PC-9 (cell line): ENCODE data around the gene KCNQ5. TPM values are rescaled to one million over a fixed set of nuclear protein-coding genes. Genes with fewer than 3 reads are reported as not detected.

ENCODE experiments used
- BruUV-seq: library from RNA; stranded (reverse); fragments of 400-500 nt; replicated peaks from 2 replicates; lab custom pipeline; 2021; lab: Mats Ljungman, UMichigan
- CTCF ChIA-PET: fragments of 300-600 bp; sonication (Branson Sonifier 250); formaldehyde crosslinking; loops from one replicate; lab custom pipeline; 2022; ENCODE audit warnings: antibody characterized with exemption; lab: Charles Lee
- POLR2A ChIA-PET: fragments of 300-600 bp; sonication (Branson Sonifier 250); formaldehyde crosslinking; loops from one replicate; lab custom pipeline; 2022; ENCODE audit warnings: antibody characterized with exemption; ENCODE audit not compliant: unreplicated experiment; lab: Charles Lee
- DNase-seq, 2 experiments: peaks; one replicate each; pipeline versions ENCODE4 v3.0.0 to v3.0.0-alpha.2; 2015 to 2022; ENCODE audit warnings: mixed read lengths in 1 of 2
- H2AFZ ChIP-seq: fragments of 200-600 bp; sonication (generic); 2 replicates; pipeline ENCODE4 v1.8.1; 2017; ENCODE audit warnings: antibody characterized with exemption
- H3F3A ChIP-seq: fragments of 200-600 bp; sonication (generic); 2 replicates; pipeline ENCODE4 v1.8.1; 2017; ENCODE audit warnings: antibody characterized with exemption, mild to moderate bottlenecking, low read depth; ENCODE audit not compliant: insufficient read depth
- H3K27ac ChIP-seq: fragments of 200-600 bp; sonication (generic); 2 replicates; pipeline ENCODE4 v1.6.1; 2016; ENCODE audit warnings: mixed run types
- H3K27me3 ChIP-seq: fragments of 200-600 bp; sonication (generic); 2 replicates; pipeline ENCODE4 v1.6.1; 2016; ENCODE audit warnings: low read depth, mixed run types; ENCODE audit not compliant: insufficient read depth
- H3K36me3 ChIP-seq: fragments of 200-600 bp; sonication (generic); 2 replicates; pipeline ENCODE4 v1.6.1; 2016; ENCODE audit warnings: low read depth, mixed run types
- H3K4me1 ChIP-seq: fragments of 200-600 bp; sonication (generic); replicated peaks from 2 replicates; pipeline ENCODE4 v1.6.1; 2016; ENCODE audit warnings: mixed run types; ENCODE audit not compliant: insufficient read depth
- H3K4me2 ChIP-seq: fragments of 200-600 bp; sonication (generic); 2 replicates; pipeline ENCODE4 v1.6.1; 2017; ENCODE audit warnings: mixed run types
- H3K4me3 ChIP-seq: fragments of 200-600 bp; sonication (generic); 2 replicates; pipeline ENCODE4 v1.6.1; 2016; ENCODE audit warnings: mixed run types
- H3K79me2 ChIP-seq: fragments of 200-600 bp; sonication (generic); 2 replicates; pipeline ENCODE4 v1.6.1; 2017; ENCODE audit warnings: low read depth, mixed run types
- H3K9me2 ChIP-seq: fragments of 200-600 bp; sonication (generic); 2 replicates; pipeline ENCODE4 v1.8.1; 2017; ENCODE audit warnings: mild to moderate bottlenecking; ENCODE audit not compliant: insufficient read depth
- H3K9me3 ChIP-seq: fragments of 200-600 bp; sonication (generic); 2 replicates; pipeline ENCODE4 v1.8.1; 2016; ENCODE audit warnings: low read depth; ENCODE audit not compliant: insufficient read depth
- H4K20me1 ChIP-seq: fragments of 200-600 bp; sonication (generic); 2 replicates; pipeline ENCODE4 v1.8.1; 2017; ENCODE audit not compliant: insufficient read depth
- EZH2 ChIP-seq: fragments of 200-600 bp; sonication (generic); IDR thresholded peaks from 2 replicates; pipeline ENCODE4 v1.8.0; 2017; ENCODE audit warnings: antibody characterized with exemption, low read depth
- intact Hi-C: fragments of 100-400 bp; cut with micrococcal nuclease; formaldehyde crosslinking; loops from one replicate; pipeline ENCODE4 v1.10.0; 2022; ENCODE audit not compliant: unreplicated experiment
- total RNA-seq: library from RNA; stranded (reverse); gene quantifications from 2 replicates; pipeline ENCODE4 v1.2.3, GENCODE V29; 2021
- TF ChIP-seq, protein P1 (sequence below): fragments of 200-600 bp; sonication (generic); conservative IDR thresholded peaks from 2 replicates; pipeline ENCODE4 v1.6.1; 2017; ENCODE audit warnings: mixed run types, antibody characterized with exemption, mild to moderate bottlenecking, moderate library complexity

Gene KCNQ5
- total RNA-seq, 1 experiment from 2014 or later = 0.20 TPM

- H3K36me3 ChIP-seq = no peaks in the 10 kb centered on the region
- H3K79me2 ChIP-seq = no peaks in the 10 kb centered on the region
- H3K27ac ChIP-seq = no peak overlapping the region
- no TSS peak for BruUV-seq
- CTCF ChIA-PET = no interaction called here
- H3K27me3 ChIP-seq = no peaks in the 10 kb centered on the region
- POLR2A ChIA-PET = no interaction called here
- H3K9me3 ChIP-seq = no peaks in the 10 kb centered on the region
- DNase-seq = no peak
- no peak overlapping the region for H3K4me3 ChIP-seq
- no peaks in the 10 kb centered on the region for H4K20me1 ChIP-seq
- no peak overlapping the region for H2AFZ ChIP-seq
- no peaks in the 10 kb centered on the region for H3F3A ChIP-seq
- intact Hi-C loops = loop anchor here (5.0 kb wide), 1 partner anchor 60 kb away; no protein-coding TSS in a partner anchor
- H3K4me1 ChIP-seq = no peaks in the 10 kb centered on the region
- no peak overlapping the region for H3K4me2 ChIP-seq
- TF ChIP-seq EZH2 = no peak
- TF ChIP-seq, protein P1, sequence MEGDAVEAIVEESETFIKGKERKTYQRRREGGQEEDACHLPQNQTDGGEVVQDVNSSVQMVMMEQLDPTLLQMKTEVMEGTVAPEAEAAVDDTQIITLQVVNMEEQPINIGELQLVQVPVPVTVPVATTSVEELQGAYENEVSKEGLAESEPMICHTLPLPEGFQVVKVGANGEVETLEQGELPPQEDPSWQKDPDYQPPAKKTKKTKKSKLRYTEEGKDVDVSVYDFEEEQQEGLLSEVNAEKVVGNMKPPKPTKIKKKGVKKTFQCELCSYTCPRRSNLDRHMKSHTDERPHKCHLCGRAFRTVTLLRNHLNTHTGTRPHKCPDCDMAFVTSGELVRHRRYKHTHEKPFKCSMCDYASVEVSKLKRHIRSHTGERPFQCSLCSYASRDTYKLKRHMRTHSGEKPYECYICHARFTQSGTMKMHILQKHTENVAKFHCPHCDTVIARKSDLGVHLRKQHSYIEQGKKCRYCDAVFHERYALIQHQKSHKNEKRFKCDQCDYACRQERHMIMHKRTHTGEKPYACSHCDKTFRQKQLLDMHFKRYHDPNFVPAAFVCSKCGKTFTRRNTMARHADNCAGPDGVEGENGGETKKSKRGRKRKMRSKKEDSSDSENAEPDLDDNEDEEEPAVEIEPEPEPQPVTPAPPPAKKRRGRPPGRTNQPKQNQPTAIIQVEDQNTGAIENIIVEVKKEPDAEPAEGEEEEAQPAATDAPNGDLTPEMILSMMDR = no peak
- no peaks in the 10 kb centered on the region for H3K9me2 ChIP-seq
These were observed 315.1 kb downstream of the KCNQ5 start for GRCh38 chr6:72936766-72937559.

DNA sequence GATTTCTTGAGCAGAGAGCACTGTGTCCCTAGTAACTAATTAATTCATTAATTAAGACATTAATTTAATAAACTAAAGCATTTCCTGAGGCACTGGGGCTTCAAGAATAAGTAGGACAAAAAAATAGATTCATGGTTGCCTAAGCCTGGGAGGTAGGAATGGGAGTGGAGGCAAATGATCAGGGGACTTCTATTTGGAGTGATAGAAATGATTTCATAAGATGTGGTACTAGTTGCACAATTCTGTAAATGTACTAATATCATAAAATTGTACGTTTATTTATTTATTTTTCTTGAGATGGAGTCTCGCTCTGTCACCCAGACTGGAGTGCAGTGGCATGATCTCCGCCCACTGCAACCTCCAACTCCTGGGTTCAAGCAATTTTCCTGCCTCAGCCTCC, 316.2 kb downstream of the KCNQ5 start:
- POLR2A ChIA-PET = no interaction called here
- BruUV-seq = no TSS peak
- TF ChIP-seq EZH2 = no peak
- TF ChIP-seq, protein P1 = no peak

DNA sequence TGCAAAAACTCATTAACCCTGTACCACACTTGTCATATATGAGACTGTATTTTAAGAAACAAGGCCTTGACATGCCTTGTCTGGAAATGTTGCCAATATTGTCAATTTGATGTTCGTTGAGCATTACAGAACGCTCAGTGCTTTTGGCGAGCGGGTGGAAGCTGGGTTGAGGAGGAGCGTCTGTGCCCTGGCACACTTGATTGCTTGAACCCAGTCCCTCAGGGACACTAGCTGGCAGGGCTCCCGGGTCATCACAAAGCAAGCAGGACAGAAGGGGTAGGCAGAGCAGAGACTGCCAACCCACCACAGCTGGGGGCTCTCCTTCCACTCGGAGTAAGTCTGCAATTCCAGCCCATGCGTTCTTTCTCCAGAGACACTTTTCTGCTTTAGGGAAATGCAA, 317.1 kb downstream of the KCNQ5 start:
- H3K9me2 ChIP-seq = no peaks in the 10 kb centered on the region
- no peak overlapping the region for H3K27ac ChIP-seq
- H3F3A ChIP-seq = no peaks in the 10 kb centered on the region
- no peaks in the 10 kb centered on the region for H3K36me3 ChIP-seq
- ChIA-PET POLR2A (no interaction called here), CTCF (no interaction called here)
- H3K9me3 ChIP-seq = no peaks in the 10 kb centered on the region
- no peaks in the 10 kb centered on the region for H3K79me2 ChIP-seq
- H3K4me1 ChIP-seq = no peaks in the 10 kb centered on the region
- no peak overlapping the region for H3K4me2 ChIP-seq
- no peaks in the 10 kb centered on the region for H4K20me1 ChIP-seq
- intact Hi-C loops = loop anchor here (5.0 kb wide), 1 partner anchor 58 kb away; no protein-coding TSS in a partner anchor
- TF ChIP-seq EZH2 = no peak
- TF ChIP-seq, protein P1 = no peak
- H3K4me3 ChIP-seq = no peak overlapping the region
- H2AFZ ChIP-seq = no peak overlapping the region
- no peaks in the 10 kb centered on the region for H3K27me3 ChIP-seq
- BruUV-seq = no TSS peak
- DNase-seq = no peak

More for the DNA sequence above, 316.2 kb downstream of the KCNQ5 start:
- H3F3A ChIP-seq = no peaks in the 10 kb centered on the region
- no peaks in the 10 kb centered on the region for H3K27me3 ChIP-seq
- H3K27ac ChIP-seq = no peak overlapping the region
- H3K36me3 ChIP-seq = no peaks in the 10 kb centered on the region
- no peaks in the 10 kb centered on the region for H4K20me1 ChIP-seq
- H2AFZ ChIP-seq = no peak overlapping the region
- H3K79me2 ChIP-seq = no peaks in the 10 kb centered on the region
- intact Hi-C loops = loop anchor here (5.0 kb wide), 1 partner anchor 59 kb away; no protein-coding TSS in a partner anchor
- no peak overlapping the region for H3K4me2 ChIP-seq
- CTCF ChIA-PET = no interaction called here
- DNase-seq = no peak
- H3K9me2 ChIP-seq = no peaks in the 10 kb centered on the region
- H3K4me3 ChIP-seq = no peak overlapping the region
- H3K9me3 ChIP-seq = no peaks in the 10 kb centered on the region
- H3K4me1 ChIP-seq = no peaks in the 10 kb centered on the region
